HepG2 (cell line): ENCODE data around the gene GDE1. TPM values are rescaled to one million over a fixed set of nuclear protein-coding genes. Genes with fewer than 3 reads are reported as not detected.

Source experiments
- ATAC-seq: fragments of 200-7000 bp; cut with Tn5 transposase; 3 replicates; pipeline ENCODE4 v1.9.1; 2020; ENCODE audit warnings: mild to moderate bottlenecking, moderate library complexity
- BruUV-seq: library from RNA; stranded (reverse); fragments of 400-500 nt; replicated peaks from 2 replicates; lab custom pipeline; 2021; lab: Mats Ljungman, UMichigan
- CTCF ChIA-PET: fragments of 300-600 bp; formaldehyde crosslinking; extraction: SDS; loops from one replicate; lab custom pipeline; 2021; ENCODE audit warnings: low total read pairs, inconsistent platforms, low intra/inter-chr PET ratio; lab: Yijun Ruan, JAX
- POLR2A ChIA-PET: fragments of 350-600 bp; sonication (Branson Sonifier 250); formaldehyde crosslinking; loops from one replicate; lab custom pipeline; 2020; ENCODE audit warnings: antibody characterized with exemption, inconsistent platforms; lab: Yijun Ruan, JAX
- DNase-seq: peaks from one replicate; pipeline ENCODE4 v3.0.0-alpha.2; 2015; ENCODE audit warnings: low spot score
- FAIRE-seq: peaks from 3 replicates; lab custom pipeline; 2011; peaks lifted over from hg19 to GRCh38; lab: Jason Lieb, UNC
- H2AFZ ChIP-seq: one replicate; pipeline ENCODE4 v1.6.1; 2011; ENCODE audit warnings: low read length, inconsistent platforms
- H3K27ac ChIP-seq: fragments of 300-600 bp; 3 replicates; pipeline ENCODE4 v1.8.0; 2011; ENCODE audit warnings: mixed run types, mild to moderate bottlenecking, mixed read lengths, low read length, inconsistent platforms; ENCODE audit not compliant: insufficient read depth; ENCODE audit errors: extremely low read length
- H3K27me3 ChIP-seq, 2 experiments: fragments of 200-600 bp in 1 of 2; 2 replicates in 1 of 2; 3 replicates in 1 of 2; pipeline versions ENCODE4 v1.6.0 to v1.8.0; 2011; ENCODE audit warnings: low read length in 2 of 2, mild to moderate bottlenecking in 2 of 2, moderate library complexity in 2 of 2, inconsistent platforms in 1 of 2; ENCODE audit not compliant: insufficient read depth in 2 of 2, control insufficient read depth in 1 of 2
- H3K36me3 ChIP-seq, 2 experiments: fragments of 200-600 bp in 1 of 2; replicated peaks in 1 of 2; 2 replicates in 1 of 2; 3 replicates in 1 of 2; pipeline versions ENCODE4 v1.5.1 to v1.8.0; 2011; ENCODE audit warnings: low read length in 2 of 2, inconsistent platforms in 1 of 2; ENCODE audit not compliant: insufficient read depth in 2 of 2, control insufficient read depth in 1 of 2
- H3K4me1 ChIP-seq: 2 replicates; pipeline ENCODE4 v1.5.1; 2012; ENCODE audit warnings: low read length, inconsistent platforms; ENCODE audit not compliant: insufficient read depth
- H3K4me2 ChIP-seq: 2 replicates; pipeline ENCODE4 v1.6.0; 2011; ENCODE audit warnings: low read depth, low read length, inconsistent platforms
- H3K4me3 ChIP-seq, 3 experiments: fragments of 200-600 bp in 1 of 3; sonication (generic), shearing (Covaris generic) in 1 of 3; replicated peaks in 1 of 3; 2 replicates each; pipeline ENCODE4 v1.5.1; 2011 to 2016; ENCODE audit warnings: low read length in 3 of 3, inconsistent platforms in 2 of 3, low read depth in 2 of 3, mild to moderate bottlenecking in 2 of 3, control low read depth in 1 of 3, mixed read lengths in 1 of 3; ENCODE audit not compliant: insufficient read depth in 1 of 3
- H3K79me2 ChIP-seq: one replicate; pipeline ENCODE4 v1.6.1; 2011; ENCODE audit warnings: low read length, inconsistent platforms; ENCODE audit not compliant: insufficient read depth
- H3K9ac ChIP-seq: 2 replicates; pipeline ENCODE4 v1.6.0; 2011; ENCODE audit warnings: mild to moderate bottlenecking, low read depth, low read length, inconsistent platforms; ENCODE audit not compliant: insufficient read depth
- H3K9me3 ChIP-seq: 2 replicates; pipeline ENCODE4 v1.5.1; 2012; ENCODE audit warnings: mild to moderate bottlenecking, low read length
- H4K20me1 ChIP-seq: 2 replicates; pipeline ENCODE4 v1.6.0; 2011; ENCODE audit warnings: inconsistent platforms, mild to moderate bottlenecking, low read length, moderate library complexity; ENCODE audit not compliant: insufficient read depth
- EHMT2 ChIP-seq: fragments of 200-600 bp; sonication (generic); IDR thresholded peaks from 2 replicates; pipeline ENCODE4 v1.7.0; 2017; ENCODE audit warnings: antibody characterized with exemption, low read depth, low read length, borderline replicate concordance
- ERF ChIP-seq: IDR thresholded peaks from 2 replicates; pipeline ENCODE4 v1.6.1; 2018; ENCODE audit warnings: missing biosample characterization, missing genetic modification reagents
- MIXL1 ChIP-seq: IDR thresholded peaks from 2 replicates; pipeline ENCODE4 v1.6.1; 2016
- NR1H2 ChIP-seq: sonication (generic); formaldehyde crosslinking; IDR thresholded peaks from 2 replicates; pipeline ENCODE4 v1.8.1; 2022; ENCODE audit warnings: low read depth, missing genetic modification reagents, borderline replicate concordance
- RAD21 ChIP-seq: fragments of 450-650 bp; formaldehyde crosslinking; IDR thresholded peaks from 2 replicates; pipeline ENCODE4 v1.5.0; 2020; ENCODE audit warnings: mild to moderate bottlenecking
- RFXAP ChIP-seq: sonication (generic); formaldehyde crosslinking; IDR thresholded peaks from 2 replicates; pipeline ENCODE4 v1.4.0; 2020; ENCODE audit warnings: missing genetic modification reagents, borderline replicate concordance
- RORA ChIP-seq: sonication (generic); formaldehyde crosslinking; IDR thresholded peaks from 2 replicates; pipeline ENCODE4 v1.5.0; 2020; ENCODE audit warnings: mild to moderate bottlenecking, missing genetic modification reagents, moderate library complexity
- SNAPC2 ChIP-seq: sonication (generic); formaldehyde crosslinking; IDR thresholded peaks from 2 replicates; pipeline ENCODE4 v1.8.1; 2022; ENCODE audit warnings: mild to moderate bottlenecking, missing genetic modification reagents
- TEAD2 ChIP-seq: sonication (generic); formaldehyde crosslinking; IDR thresholded peaks from 2 replicates; pipeline ENCODE4 v1.9.0; 2021; ENCODE audit warnings: missing genetic modification reagents
- ZNF33B ChIP-seq: sonication (generic); formaldehyde crosslinking; IDR thresholded peaks from 2 replicates; pipeline ENCODE4 v1.5.1; 2020; ENCODE audit warnings: mild to moderate bottlenecking, missing genetic modification reagents
- ZNF775 ChIP-seq: sonication (generic); formaldehyde crosslinking; IDR thresholded peaks from 2 replicates; pipeline ENCODE4 v1.4.0; 2020; ENCODE audit warnings: missing genetic modification reagents, mild to moderate bottlenecking, moderate library complexity, borderline replicate concordance
- ZSCAN12 ChIP-seq: sonication (generic); formaldehyde crosslinking; IDR thresholded peaks from 2 replicates; pipeline ENCODE4 v1.9.0; 2021; ENCODE audit warnings: mild to moderate bottlenecking, missing genetic modification reagents
- WGBS: methylation state at CpG from one replicate; pipeline ENCODE4 v1.1.6; 2017; ENCODE audit warnings: low lambda C conversion rate; 5-methylcytosine and 5-hydroxymethylcytosine counted together
- in situ Hi-C: cut with HindIII; loops from 2 replicates; pipeline ENCODE4 v1.10.0; 2017; ENCODE audit warnings: low pct_unique_long_range_greater_than_20kb; ENCODE audit not compliant: extremely low pct_ligation_motif_present
- intact Hi-C: fragments of 100-400 bp; cut with micrococcal nuclease; formaldehyde crosslinking; loops from one replicate; pipeline ENCODE4 v1.10.0; 2022; ENCODE audit not compliant: unreplicated experiment
- polyA plus RNA-seq, 8 experiments: library from polyadenylated mRNA; depleted of rRNA in 3 of 8; stranded (reverse) in 7 of 8; unstranded in 1 of 8; fragments of >200 nt; fragmentation: Illumina TruSeq in 4 of 8; extraction: Trizol in 4 of 8; gene quantifications; 2 replicates each; pipeline versions ENCODE4 v1.2.1 to v1.2.3, GENCODE V29; 2011 to 2016; ENCODE audit warnings: low read depth in 4 of 8, missing spikeins in 1 of 8, mixed read lengths in 1 of 8; ENCODE audit not compliant: insufficient read depth in 1 of 8
- total RNA-seq, 5 experiments: library from RNA; depleted of rRNA; stranded (reverse); fragments of >200 nt; fragmentation: Illumina TruSeq; extraction: Trizol; gene quantifications; 2 replicates each; pipeline ENCODE4 v1.2.3, GENCODE V29; 2016; ENCODE audit warnings: low read depth in 1 of 5

GDE1 gene
- total and polyA plus RNA-seq, 2 of the 13 experiments (the other 11 are each of a cell fraction or from before 2014, with no cell fraction given), result 35.9 to 59.0 TPM

DNA sequence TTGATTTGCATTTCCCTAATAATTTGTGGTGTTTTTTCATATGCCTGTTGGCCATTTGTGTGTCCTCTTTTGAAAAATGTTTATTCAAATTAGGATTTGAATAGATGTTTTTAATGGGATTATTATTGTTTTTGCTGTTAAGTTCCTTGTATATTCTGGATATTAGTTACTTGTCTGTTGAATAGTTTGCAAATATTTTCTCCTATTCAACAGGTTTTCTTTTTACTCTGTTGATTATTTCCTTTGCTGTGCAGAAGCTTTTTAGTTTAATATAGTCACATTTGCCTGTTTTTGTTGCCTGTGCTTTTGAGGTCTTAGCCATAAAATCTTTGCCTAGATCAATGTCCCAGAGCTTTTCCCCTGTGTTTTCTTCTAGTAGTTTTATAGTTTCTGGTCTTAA, 9.6 kb downstream of the GDE1 start:
- peaks cover 8 to 52% of the 10 kb centered on the region in 2 experiments for H3K36me3 ChIP-seq
- H4K20me1 ChIP-seq, result no peaks in the 10 kb centered on the region
- H3K27me3 ChIP-seq, result no peaks in the 10 kb centered on the region
- DNase-seq (no peak), ATAC-seq (no peak), FAIRE-seq (no peak)
- H3K27ac ChIP-seq, result no peak overlapping the region
- H3K4me3 ChIP-seq, result no peak overlapping the region
- H2AFZ ChIP-seq, result no peak overlapping the region
- TF ChIP-seq SNAPC2 (no peak), RORA (CRISPR knock-in tag) (no peak), RAD21 (CRISPR knock-in tag) (no peak), MIXL1 (CRISPR knock-in tag) (no peak), ERF (CRISPR knock-in tag) (no peak), EHMT2 (no peak)
- BruUV-seq, result no TSS peak
- ChIA-PET POLR2A (no interaction called here), CTCF (no interaction called here)
- H3K4me2 ChIP-seq, result no peak overlapping the region
- intact Hi-C loops (no loop called here), in situ Hi-C loops (no loop called here)
- peaks cover 20% of the 10 kb centered on the region for H3K4me1 ChIP-seq
- H3K79me2 ChIP-seq, result no peaks in the 10 kb centered on the region
- no peaks in the 10 kb centered on the region for H3K9me3 ChIP-seq
- no peak overlapping the region for H3K9ac ChIP-seq

DNA sequence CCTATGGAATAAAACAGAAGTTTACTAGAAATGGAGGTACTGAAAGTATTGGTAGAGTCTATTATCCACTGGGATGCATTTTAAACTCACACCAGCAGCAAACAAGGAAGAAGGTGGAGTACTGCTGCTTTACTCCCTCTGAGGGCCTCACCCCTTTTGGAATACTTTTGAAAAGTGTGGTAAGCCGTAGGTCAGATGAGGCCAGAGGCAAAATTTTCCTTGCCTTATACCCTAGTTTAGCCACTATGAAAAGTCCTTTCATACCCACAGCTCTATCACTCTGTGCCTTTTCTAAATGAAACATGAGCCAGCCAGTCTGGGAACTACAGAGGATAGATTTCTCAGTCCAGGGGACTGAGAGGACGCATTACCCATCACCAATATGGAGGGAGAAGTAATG, 14.0 kb downstream of the GDE1 start:
- no TSS peak for BruUV-seq
- no peak for FAIRE-seq
- Histone ChIP-seq H3K36me3 (peaks cover 18 to 61% of the 10 kb centered on the region in 2 experiments), H2AFZ (no peak overlapping the region), H3K27ac (no peak overlapping the region), H3K9ac (no peak overlapping the region), H3K27me3 (no peaks in the 10 kb centered on the region), H3K4me2 (no peak overlapping the region)
- ATAC-seq, result no peak
- intact Hi-C loops, result no loop called here
- DNase-seq, result no peak
- POLR2A ChIA-PET, result no interaction called here
- WGBS, result 96% methylated on average over 2 of the region's 2 CpGs
- TF ChIP-seq NR1H2 (CRISPR knock-in tag), result no peak
- no peak for TF ChIP-seq RFXAP
- TF ChIP-seq ZNF33B (CRISPR knock-in tag), result no peak
- no peak for TF ChIP-seq ZNF775
- no peak for TF ChIP-seq TEAD2
- no peak for TF ChIP-seq ZSCAN12 (CRISPR knock-in tag)
- TF ChIP-seq, all 625 proteins: peak for 0
- Histone ChIP-seq H4K20me1 (no peaks in the 10 kb centered on the region), H3K79me2 (no peaks in the 10 kb centered on the region), H3K9me3 (no peaks in the 10 kb centered on the region), H3K4me1 (no peaks in the 10 kb centered on the region), H3K4me3 (no peak overlapping the region)
- in situ Hi-C loops, result loop anchor here (10.0 kb wide), 1 partner anchor 283 kb away; no protein-coding TSS in a partner anchor
- CTCF ChIA-PET, result no interaction called here
